H1 (cell line): ENCODE measurements around the gene RBM47. TPM values are rescaled to one million over a fixed set of nuclear protein-coding genes. Genes with fewer than 3 reads are reported as not detected.

ENCODE experiments used
- CTCF ChIA-PET: fragments of 300-600 bp; sonication (Branson Sonifier 250); formaldehyde crosslinking; loops from one replicate; lab custom pipeline; 2021; ENCODE audit not compliant: partially characterized antibody; lab: Charles Lee
- POLR2A ChIA-PET: fragments of 300-600 bp; sonication (Branson Sonifier 250); formaldehyde crosslinking; loops from one replicate; lab custom pipeline; 2021; ENCODE audit warnings: inconsistent platforms; ENCODE audit not compliant: partially characterized antibody; lab: Charles Lee
- DNase-seq, 2 experiments: peaks; one replicate each; pipeline versions ENCODE4 v3.0.0 to v3.0.0-alpha.2; 2010 to 2022; ENCODE audit warnings: low spot score in 2 of 2, low read depth in 1 of 2, mixed read lengths in 1 of 2
- FAIRE-seq: peaks from 2 replicates; lab custom pipeline; 2011; peaks lifted over from hg19 to GRCh38; lab: Jason Lieb, UNC
- H2AFZ ChIP-seq: 2 replicates; pipeline ENCODE4 v1.8.1; 2012; ENCODE audit warnings: low read length, inconsistent platforms
- H2AK5ac ChIP-seq: 2 replicates; pipeline ENCODE4 v1.6.1; 2013; ENCODE audit warnings: low read depth, low read length
- H2BK120ac ChIP-seq: replicated peaks from 2 replicates; pipeline ENCODE3; 2013; ENCODE audit warnings: low read depth, low read length, inconsistent platforms
- H2BK12ac ChIP-seq: 2 replicates; pipeline ENCODE4 v1.6.1; 2013; ENCODE audit warnings: low read depth, low read length
- H2BK15ac ChIP-seq: 2 replicates; pipeline ENCODE4 v1.6.1; 2013; ENCODE audit warnings: low read length
- H2BK20ac ChIP-seq: 2 replicates; pipeline ENCODE4 v1.6.1; 2013; ENCODE audit warnings: low read length
- H2BK5ac ChIP-seq: 2 replicates; pipeline ENCODE4 v1.6.1; 2013; ENCODE audit warnings: low read depth, low read length
- H3K14ac ChIP-seq: 2 replicates; pipeline ENCODE4 v1.6.1; 2013; ENCODE audit warnings: inconsistent platforms; ENCODE audit not compliant: insufficient read length
- H3K18ac ChIP-seq: 2 replicates; pipeline ENCODE4 v1.6.1; 2013; ENCODE audit warnings: low read length; ENCODE audit errors: extremely low read depth
- H3K23ac ChIP-seq: 2 replicates; pipeline ENCODE4 v1.6.1; 2013; ENCODE audit warnings: inconsistent platforms; ENCODE audit not compliant: insufficient read length
- H3K23me2 ChIP-seq: 2 replicates; pipeline ENCODE4 v1.6.1; 2013; ENCODE audit warnings: low read depth, low read length
- H3K27ac ChIP-seq: 2 replicates; pipeline ENCODE4 v1.6.1; 2011; ENCODE audit warnings: low read depth, low read length, inconsistent platforms
- H3K27me3 ChIP-seq, 4 experiments: replicated peaks in 1 of 4; 1 replicate in 1 of 4; 2 replicates in 3 of 4; pipeline versions ENCODE4 v1.6.1 to v1.8.1; 2011 to 2013; ENCODE audit warnings: low read length in 3 of 4, mild to moderate bottlenecking in 3 of 4, inconsistent platforms in 2 of 4, mixed read lengths in 2 of 4, moderate library complexity in 1 of 4; ENCODE audit not compliant: control insufficient read depth in 3 of 4, insufficient read depth in 3 of 4; ENCODE audit errors: extremely low read depth in 1 of 4
- H3K36me3 ChIP-seq, 4 experiments: 2 replicates each; pipeline versions ENCODE4 v1.6.1 to v1.8.1; 2011 to 2013; ENCODE audit warnings: mild to moderate bottlenecking in 4 of 4, low read length in 3 of 4, moderate library complexity in 2 of 4, control low read depth in 1 of 4, inconsistent platforms in 1 of 4; ENCODE audit not compliant: insufficient read depth in 4 of 4, control insufficient read depth in 2 of 4
- H3K4ac ChIP-seq: replicated peaks from 2 replicates; pipeline ENCODE3; 2013; ENCODE audit warnings: low read length, low read depth, mixed read lengths, inconsistent platforms; ENCODE audit not compliant: insufficient read length
- H3K4me1 ChIP-seq, 4 experiments: replicated peaks in 1 of 4; 1 replicate in 1 of 4; 2 replicates in 3 of 4; pipeline versions ENCODE4 v1.6.1 to v1.8.1; 2011 to 2013; ENCODE audit warnings: low read length in 3 of 4, inconsistent platforms in 2 of 4, mixed read lengths in 1 of 4; ENCODE audit not compliant: insufficient read depth in 4 of 4, control insufficient read depth in 3 of 4
- H3K4me2 ChIP-seq, 2 experiments: 2 replicates each; pipeline versions ENCODE4 v1.6.1 to v1.8.1; 2011 to 2013; ENCODE audit warnings: low read depth in 2 of 2, low read length in 2 of 2, control low read depth in 1 of 2, inconsistent platforms in 1 of 2, mild to moderate bottlenecking in 1 of 2; ENCODE audit not compliant: insufficient read depth in 1 of 2
- H3K4me3 ChIP-seq, 4 experiments: fragments of 200-600, 300-600 bp in 1 of 4; sonication (generic), shearing (Covaris generic), sonication (Bioruptor Twin) in 1 of 4; 2 replicates each; pipeline versions ENCODE4 v1.5.1 to v1.8.1; 2011 to 2016; ENCODE audit warnings: low read length in 4 of 4, low read depth in 3 of 4, control low read depth in 2 of 4, inconsistent platforms in 2 of 4, mild to moderate bottlenecking in 2 of 4, mixed read lengths in 1 of 4, moderate library complexity in 1 of 4; ENCODE audit not compliant: insufficient read depth in 2 of 4; ENCODE audit errors: extremely low read depth in 1 of 4
- H3K56ac ChIP-seq: replicated peaks from 2 replicates; pipeline ENCODE3; 2013; ENCODE audit warnings: low read depth, mild to moderate bottlenecking, mixed read lengths, low read length, inconsistent platforms; ENCODE audit not compliant: insufficient read length
- H3K79me1 ChIP-seq: 2 replicates; pipeline ENCODE4 v1.6.1; 2013; ENCODE audit warnings: low read depth, low read length, control low read depth
- H3K79me2 ChIP-seq, 2 experiments: 2 replicates each; pipeline versions ENCODE4 v1.6.1 to v1.8.1; 2012 to 2013; ENCODE audit warnings: low read length in 2 of 2, mild to moderate bottlenecking in 2 of 2, inconsistent platforms in 1 of 2; ENCODE audit not compliant: insufficient read depth in 2 of 2, control insufficient read depth in 1 of 2
- H3K9ac ChIP-seq, 4 experiments: replicated peaks in 1 of 4; 1 replicate in 1 of 4; 2 replicates in 3 of 4; pipeline versions ENCODE4 v1.6.1 to v1.8.1; 2011 to 2013; ENCODE audit warnings: low read depth in 3 of 4, low read length in 3 of 4, control low read depth in 2 of 4, mild to moderate bottlenecking in 2 of 4, moderate library complexity in 2 of 4, inconsistent platforms in 1 of 4; ENCODE audit errors: extremely low read depth in 1 of 4
- H3K9me3 ChIP-seq, 2 experiments: 2 replicates each; pipeline versions ENCODE4 v1.6.1 to v1.8.1; 2012 to 2013; ENCODE audit warnings: mild to moderate bottlenecking in 2 of 2, moderate library complexity in 2 of 2, control low read depth in 1 of 2, inconsistent platforms in 1 of 2, low read depth in 1 of 2, low read length in 1 of 2, mixed read lengths in 1 of 2; ENCODE audit not compliant: insufficient read depth in 2 of 2
- H4K20me1 ChIP-seq, 2 experiments: replicated peaks in 1 of 2; 2 replicates each; pipeline versions ENCODE3 to v1.8.1; 2011 to 2013; ENCODE audit warnings: inconsistent platforms in 2 of 2, low read length in 2 of 2, mild to moderate bottlenecking in 1 of 2; ENCODE audit not compliant: insufficient read depth in 2 of 2, control insufficient read depth in 1 of 2
- H4K5ac ChIP-seq: 2 replicates; pipeline ENCODE4 v1.6.1; 2013; ENCODE audit warnings: low read length, low read depth, mixed read lengths, inconsistent platforms; ENCODE audit not compliant: insufficient read length
- H4K8ac ChIP-seq: 2 replicates; pipeline ENCODE4 v1.8.0; 2013; ENCODE audit warnings: mild to moderate bottlenecking, moderate library complexity, low read length, inconsistent platforms; ENCODE audit not compliant: insufficient read depth; ENCODE audit errors: extremely low read depth
- H4K91ac ChIP-seq: replicated peaks from 2 replicates; pipeline ENCODE3; 2013; ENCODE audit warnings: low read length, mixed read lengths, inconsistent platforms; ENCODE audit not compliant: insufficient read length
- BACH1 ChIP-seq: IDR thresholded peaks from 2 replicates; pipeline ENCODE4 v1.6.1; 2012; ENCODE audit warnings: low read length, improper control_type of control experiment
- BRCA1 ChIP-seq: IDR thresholded peaks from 2 replicates; pipeline ENCODE4 v1.6.1; 2012; ENCODE audit warnings: low read depth, low read length, improper control_type of control experiment
- HDAC6 ChIP-seq: IDR thresholded peaks from one replicate; pipeline ENCODE4 v1.7.1; 2012; ENCODE audit warnings: low read depth, mild to moderate bottlenecking, inconsistent platforms, low read length, moderate library complexity
- MAFK ChIP-seq: IDR thresholded peaks from 2 replicates; pipeline ENCODE4 v1.6.1; 2012; ENCODE audit warnings: low read depth, mild to moderate bottlenecking, improper control_type of control experiment, low read length
- POU5F1 ChIP-seq: IDR thresholded peaks from 2 replicates; pipeline ENCODE4 v1.6.1; 2011; ENCODE audit warnings: low read depth, mild to moderate bottlenecking, low read length, moderate library complexity
- RBBP5 ChIP-seq: IDR thresholded peaks from 2 replicates; pipeline ENCODE4 v1.7.1; 2012; ENCODE audit warnings: low read depth, mild to moderate bottlenecking, inconsistent platforms, low read length, moderate library complexity, borderline replicate concordance
- SAP30 ChIP-seq: fragments of 300-600 bp; sonication (generic); IDR thresholded peaks from 2 replicates; pipeline ENCODE4 v1.7.1; 2012; ENCODE audit warnings: low read length, moderate library complexity, mild to moderate bottlenecking, inconsistent platforms; ENCODE audit not compliant: insufficient read depth, insufficient replicate concordance
- SIN3A ChIP-seq, 2 experiments: IDR thresholded peaks in 1 of 2; conservative IDR thresholded peaks in 1 of 2; 2 replicates each; pipeline ENCODE4 v1.6.1; 2011 to 2012; ENCODE audit warnings: low read length in 2 of 2, improper control_type of control experiment in 1 of 2, low read depth in 1 of 2, mild to moderate bottlenecking in 1 of 2
- TAF1 ChIP-seq: IDR thresholded peaks from 2 replicates; pipeline ENCODE4 v1.6.1; 2011; ENCODE audit warnings: mild to moderate bottlenecking, low read depth, low read length
- YY1 ChIP-seq: IDR thresholded peaks from 2 replicates; pipeline ENCODE4 v1.6.1; 2011; ENCODE audit warnings: low read depth, mild to moderate bottlenecking, low read length
- WGBS, 2 experiments: shearing (Covaris generic) in 1 of 2; methylation state at CpG; one replicate each; pipeline versions ENCODE4 v1.1.6 to v1.1.7; 2013 to 2015; ENCODE audit warnings: low lambda C conversion rate in 2 of 2, mixed read lengths in 2 of 2, inconsistent platforms in 1 of 2, low coverage in 1 of 2, missing lambda C conversion rate in 1 of 2; ENCODE audit not compliant: insufficient replicate concordance in 2 of 2, insufficient coverage in 1 of 2, insufficient read length in 1 of 2; ENCODE audit errors: extremely low coverage in 1 of 2, missing lambda C conversion rate in 1 of 2; 5-methylcytosine and 5-hydroxymethylcytosine counted together
- polyA plus RNA-seq, 7 experiments: library from polyadenylated mRNA; depleted of rRNA in 3 of 7; stranded (reverse) in 5 of 7; unstranded in 2 of 7; fragments of >200 nt in 5 of 7; fragments of 200-250 nt in 2 of 7; gene quantifications; 1 replicate in 5 of 7; 2 replicates in 1 of 7; 4 replicates in 1 of 7; pipeline versions ENCODE4 v1.2.1 to v1.2.3, GENCODE V29; 2011 to 2013; ENCODE audit warnings: missing spikeins in 2 of 7, mixed read lengths in 2 of 7
- total RNA-seq: library from RNA; stranded (reverse); fragmentation: NEBNext Ultra II Directional; extraction: Animal tissue kit (Norgen Biotek cat#: 25700); gene quantifications from 2 replicates; pipeline ENCODE4 v1.2.1, GENCODE V29; 2021
- TF ChIP-seq, protein P1 (sequence below): IDR thresholded peaks from 2 replicates; pipeline ENCODE4 v1.6.1; 2011; ENCODE audit warnings: low read depth, mild to moderate bottlenecking, low read length; ENCODE audit not compliant: insufficient read depth

Gene RBM47
- total and polyA plus RNA-seq, 2 of the 8 experiments (the other 6 are each of a cell fraction or from before 2014, with no cell fraction given) = 42.8 to 78.9 TPM

DNA sequence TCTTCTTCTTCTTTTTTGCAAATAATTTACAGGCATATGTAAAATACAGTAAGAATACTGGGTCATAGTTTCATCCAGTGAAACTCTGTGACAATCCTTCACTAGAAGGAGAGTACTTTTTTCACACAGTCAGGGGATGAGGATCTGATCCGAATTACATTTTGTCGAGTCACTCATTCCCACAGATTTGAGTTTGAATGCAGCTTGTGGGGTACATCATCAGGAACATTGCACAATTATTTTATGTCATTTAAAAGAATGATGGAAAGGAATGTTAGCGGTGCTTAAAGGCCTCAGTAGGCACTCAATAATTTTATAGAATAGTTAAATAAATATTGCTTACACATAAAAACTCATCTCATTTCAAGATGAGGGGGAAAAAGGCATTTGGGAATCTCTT, 205.9 kb downstream of the RBM47 start:
- no peak overlapping the region for H2AK5ac ChIP-seq
- H3K4me2 ChIP-seq = no peak overlapping the region
- CTCF ChIA-PET = interaction anchor here (0.6 to 0.7 kb wide), 3 partner anchors 73 to 184 kb away, joined by 3 to 4 read pairs (median 3); no protein-coding TSS in a partner anchor
- H3K36me3 ChIP-seq = peaks cover 2 to 22% (median 8%) of the 10 kb centered on the region in 4 experiments; a peak in 6 of 8 replicates
- H3K23me2 ChIP-seq = no peaks in the 10 kb centered on the region
- H4K91ac ChIP-seq = no peak overlapping the region
- no peak for FAIRE-seq
- no peak for TF ChIP-seq SIN3A (conservative IDR thresholded peaks at IDR 0.05 in 1 of 2, IDR thresholded peaks at IDR 0.05 in 1 of 2; ENCODE audit: low read depth in 1 of 2, low read length in 2 of 2)
- no peak for TF ChIP-seq YY1
- TF ChIP-seq TAF1 = no peak
- TF ChIP-seq BRCA1 = no peak
- TF ChIP-seq MAFK = peak; percentile 35; the same call in 1 of the 2 replicates
- peak; percentile 65 for TF ChIP-seq BACH1
- TF ChIP-seq, protein P1, sequence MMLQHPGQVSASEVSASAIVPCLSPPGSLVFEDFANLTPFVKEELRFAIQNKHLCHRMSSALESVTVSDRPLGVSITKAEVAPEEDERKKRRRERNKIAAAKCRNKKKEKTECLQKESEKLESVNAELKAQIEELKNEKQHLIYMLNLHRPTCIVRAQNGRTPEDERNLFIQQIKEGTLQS = no peak
- no peak for TF ChIP-seq POU5F1
- TF ChIP-seq RBBP5 = no peak
- TF ChIP-seq HDAC6 = no peak
- no peak for TF ChIP-seq SAP30
- TF ChIP-seq, all 59 proteins: peak for 2
- DNase-seq = no peak
- Histone ChIP-seq H2BK120ac (no peak overlapping the region), H2BK5ac (no peak overlapping the region), H3K27me3 (no peaks in the 10 kb centered on the region), H3K4ac (no peak overlapping the region), H4K8ac (no peak overlapping the region), H4K5ac (no peak overlapping the region), H2BK15ac (no peak overlapping the region), H4K20me1 (peaks cover 0 to 3% of the 10 kb centered on the region in 2 experiments), H3K79me1 (no peaks in the 10 kb centered on the region), H3K4me3 (no peak overlapping the region), H3K9me3 (no peaks in the 10 kb centered on the region), H3K4me1 (no peaks in the 10 kb centered on the region), H3K79me2 (no peaks in the 10 kb centered on the region), H3K14ac (no peak overlapping the region), H2BK12ac (no peak overlapping the region), H2AFZ (no peak overlapping the region), H3K56ac (no peak overlapping the region), H2BK20ac (no peak overlapping the region), H3K27ac (no peak overlapping the region), H3K9ac (no peak overlapping the region), H3K23ac (no peak overlapping the region), H3K18ac (no peak overlapping the region)
- WGBS, 2 experiments = 83% methylated on average over 3 of the region's 3 CpGs; no CpG with 5 or more reads in 1 of the 2 experiments
- POLR2A ChIA-PET = no interaction called here
